NCI-H1105 (cell line): ENCODE measurements around the gene COL11A2.

Source experiments
- DNase-seq: peaks from one replicate; lab custom pipeline; 2025; lab: John Stamatoyannopoulos, UW

COL11A2 gene

DNA sequence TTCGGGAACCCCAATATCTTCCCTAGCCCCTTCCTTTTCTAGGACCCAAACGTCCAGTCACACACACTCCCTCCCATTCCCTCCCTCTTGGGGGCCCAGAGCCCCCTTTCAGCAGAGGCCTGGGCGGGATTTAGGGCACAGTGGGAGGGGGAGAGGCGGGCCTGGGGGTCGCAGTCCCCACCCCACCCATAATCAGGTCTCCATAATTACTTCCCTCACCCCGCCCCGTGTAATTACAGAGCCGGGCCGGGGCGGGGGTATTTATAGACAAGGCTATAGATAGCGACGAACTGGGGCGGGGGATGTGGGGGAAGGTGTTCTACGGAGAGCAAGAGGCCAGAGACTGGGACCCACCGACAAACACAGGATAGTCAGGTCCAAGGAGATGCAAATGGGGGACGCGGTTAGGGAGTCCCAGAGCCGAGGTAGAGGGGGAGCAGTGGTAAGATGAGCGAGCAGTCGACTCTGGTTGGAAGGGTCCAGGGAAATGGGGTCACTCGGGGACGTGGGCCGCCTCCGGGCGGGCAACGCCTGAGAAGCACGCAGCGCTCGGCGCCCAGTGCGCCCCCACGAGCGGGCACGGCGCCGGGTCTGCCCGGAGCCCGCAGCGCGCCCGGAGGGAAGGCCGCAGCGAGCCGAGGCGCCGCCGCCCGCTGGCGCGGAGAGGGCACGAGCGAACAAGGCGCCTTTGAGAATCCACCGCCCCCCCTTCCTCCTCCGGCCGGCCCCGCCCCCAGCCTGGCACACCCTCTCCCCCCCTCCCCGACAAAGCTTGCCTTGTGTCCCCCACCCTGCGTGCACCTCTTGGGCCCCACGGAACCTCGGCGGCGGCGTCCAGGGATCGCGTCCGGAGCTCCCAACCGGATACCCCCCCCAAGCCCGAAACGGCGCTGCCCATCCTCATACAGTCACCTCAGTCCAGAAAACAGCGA lies 670 bp upstream of the COL11A2 start:
- peak; percentile 37 for DNase-seq

DNA sequence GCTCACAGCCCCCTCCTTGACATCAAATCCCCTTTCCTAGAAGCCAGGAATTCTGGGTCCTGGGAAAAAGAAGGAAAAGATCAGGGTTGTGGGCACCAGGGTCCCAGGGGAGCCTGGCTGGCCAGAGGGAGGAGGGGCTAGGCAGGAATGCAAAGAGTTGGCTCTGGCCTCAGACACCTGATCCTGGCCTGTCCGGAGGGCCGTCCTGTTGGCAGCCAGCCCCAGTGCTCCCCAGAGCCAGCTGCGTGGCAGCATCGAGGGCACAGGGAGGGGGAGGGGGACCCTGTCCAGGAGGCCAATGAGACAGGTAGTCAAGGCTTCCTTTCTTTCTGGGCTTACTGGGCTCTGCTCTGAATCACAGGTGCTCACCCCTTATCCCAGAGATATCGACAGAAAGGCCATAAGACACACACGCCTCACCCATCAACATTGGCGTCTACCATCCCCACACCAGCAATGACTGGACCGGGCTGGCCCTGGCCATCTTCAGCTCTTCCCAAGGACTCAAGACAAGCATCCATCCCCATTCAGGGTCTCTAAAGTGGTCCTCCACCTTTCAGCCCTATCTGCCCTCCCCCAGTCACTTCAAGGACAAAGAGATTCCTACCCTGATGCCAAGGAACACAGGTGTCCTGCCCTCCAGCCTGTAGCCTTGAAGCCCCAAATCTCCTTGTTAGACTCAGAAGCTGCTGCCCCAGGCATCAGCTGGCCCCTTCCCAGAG lies 723 bp downstream of the COL11A2 start:
- no peak for DNase-seq

GRCh38 chr6:33190504-33191107 lies 1.7 kb downstream of the COL11A2 start:
- no peak for DNase-seq

- DNase-seq, result no peak
Observed at GRCh38 chr6:33189625-33190448, 2.4 kb downstream of the COL11A2 start.

DNA sequence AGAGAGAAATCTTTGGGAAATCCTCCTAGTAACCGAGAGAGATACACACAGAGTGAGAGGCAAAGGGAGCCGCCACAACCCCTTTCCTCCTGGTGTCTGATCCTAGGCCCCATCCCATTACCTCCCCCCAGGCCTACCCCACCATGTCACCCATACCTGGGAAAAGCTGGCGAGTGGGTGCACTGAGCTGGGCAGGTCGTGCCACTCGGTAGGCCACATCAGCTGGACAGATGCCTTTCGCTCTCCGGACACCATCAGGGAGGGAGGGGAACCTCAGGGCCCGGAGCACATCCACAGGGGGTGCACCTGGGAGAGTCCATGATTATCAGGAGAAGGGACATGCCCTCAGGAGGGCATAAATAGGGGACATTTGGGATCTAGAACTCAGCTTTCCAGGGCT lies 3.1 kb downstream of the COL11A2 start:
- no peak for DNase-seq

GRCh38 chr6:33187809-33188208 lies 4.5 kb downstream of the COL11A2 start:
- no peak for DNase-seq

DNA sequence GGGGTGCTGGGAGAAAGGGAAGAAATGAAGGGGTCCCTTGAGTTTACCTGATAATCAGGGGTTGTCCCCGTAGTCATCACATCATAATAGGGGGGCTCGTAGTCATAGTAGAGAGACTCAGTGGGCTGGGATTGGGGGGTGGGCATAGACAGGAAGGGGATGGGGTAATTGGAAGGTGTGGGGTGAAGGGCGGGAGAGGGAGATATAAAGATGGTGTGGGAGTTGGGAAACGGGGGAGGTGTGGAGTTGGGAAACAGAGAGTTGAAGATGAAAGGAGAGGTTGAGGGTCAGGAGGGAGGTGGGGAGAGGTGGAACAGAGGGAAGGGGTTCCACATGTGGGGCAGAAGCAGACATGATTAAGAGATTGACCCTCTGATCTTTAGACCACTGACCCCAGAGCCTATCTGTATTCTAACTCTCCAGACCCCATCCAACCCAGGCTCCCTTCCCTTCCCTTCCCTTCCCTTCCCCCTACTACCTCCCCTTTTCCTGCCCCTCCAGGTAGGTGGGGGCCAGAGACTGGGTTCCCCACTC lies 6.5 kb downstream of the COL11A2 start:
- DNase-seq, result no peak

DNA sequence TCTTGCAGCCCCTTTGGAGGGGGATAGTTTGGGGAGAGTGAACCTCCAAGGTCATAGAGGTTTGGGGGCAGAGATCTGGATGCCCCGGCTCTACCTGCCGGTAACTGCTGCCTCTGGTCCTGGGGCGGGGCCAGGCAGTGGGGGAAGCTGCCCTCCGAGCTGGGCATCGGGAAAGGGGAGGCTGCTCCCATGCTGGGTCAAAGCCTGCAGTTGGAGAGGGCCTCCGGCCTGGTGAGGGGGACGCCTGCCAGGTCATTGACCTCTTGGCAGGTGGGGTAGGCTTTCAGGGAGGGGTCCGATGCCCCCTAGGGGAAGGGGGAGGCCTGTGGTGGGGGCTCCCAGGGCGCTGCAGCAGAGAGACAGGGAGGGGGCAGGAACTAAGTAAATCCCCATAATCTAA lies 7.1 kb downstream of the COL11A2 start:
- DNase-seq, result no peak

GRCh38 chr6:33183071-33183683 lies 9.1 kb downstream of the COL11A2 start:
- DNase-seq, result no peak

DNA sequence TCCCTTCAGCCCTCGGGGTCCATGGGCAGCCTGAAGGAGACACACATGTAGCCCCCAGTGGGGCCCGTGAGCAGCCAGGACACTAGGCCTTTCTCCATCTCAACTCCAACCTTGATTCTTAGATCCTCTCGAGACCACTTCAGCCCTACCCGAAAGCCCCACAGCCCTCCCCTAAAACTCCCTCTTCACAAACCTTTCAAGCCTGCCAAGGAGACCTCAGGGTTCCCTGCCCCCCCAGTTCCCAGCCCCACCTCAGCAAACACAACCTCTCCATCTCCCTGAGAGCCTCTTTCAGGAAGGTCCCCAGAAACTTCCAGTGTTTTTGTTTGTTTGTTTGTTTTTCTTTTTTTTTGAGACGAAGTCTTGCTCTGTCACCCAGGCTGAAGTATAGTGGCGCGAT lies 11.1 kb downstream of the COL11A2 start:
- no peak for DNase-seq

DNA sequence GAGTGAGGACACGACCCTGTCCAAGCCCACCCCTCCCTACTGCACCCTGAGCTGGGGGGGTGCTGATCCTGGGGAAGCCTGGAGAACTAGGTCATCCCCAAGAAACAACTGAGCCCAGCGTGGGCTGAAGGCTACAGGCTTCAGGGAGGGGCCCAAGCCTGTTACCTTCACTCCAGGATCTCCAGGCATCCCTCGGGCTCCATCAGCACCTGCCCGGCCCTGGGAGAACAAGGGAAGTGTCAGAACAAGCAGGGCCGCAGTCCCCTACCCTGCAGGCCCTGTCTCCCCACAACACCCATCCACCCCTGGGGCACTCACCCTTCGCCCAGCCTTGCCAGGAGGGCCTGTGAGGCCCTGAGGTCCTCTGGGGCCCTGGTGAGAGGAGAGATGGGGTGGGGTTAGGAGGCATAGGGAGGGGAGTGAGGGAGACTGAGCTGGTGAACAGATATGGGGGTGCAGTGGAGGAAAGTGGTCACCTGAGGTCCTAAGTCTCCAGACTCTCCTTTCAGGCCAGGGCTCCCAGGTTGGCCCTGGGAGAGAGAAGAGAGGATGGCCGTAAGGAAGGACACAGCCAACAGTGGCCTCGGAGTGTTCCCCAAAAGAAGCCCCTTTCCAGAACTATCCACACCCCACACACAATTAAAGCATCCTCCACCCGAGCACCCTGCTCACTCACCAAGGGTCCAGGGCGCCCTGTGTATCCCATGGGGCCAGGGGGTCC lies 13.4 kb downstream of the COL11A2 start:
- no peak for DNase-seq

DNA sequence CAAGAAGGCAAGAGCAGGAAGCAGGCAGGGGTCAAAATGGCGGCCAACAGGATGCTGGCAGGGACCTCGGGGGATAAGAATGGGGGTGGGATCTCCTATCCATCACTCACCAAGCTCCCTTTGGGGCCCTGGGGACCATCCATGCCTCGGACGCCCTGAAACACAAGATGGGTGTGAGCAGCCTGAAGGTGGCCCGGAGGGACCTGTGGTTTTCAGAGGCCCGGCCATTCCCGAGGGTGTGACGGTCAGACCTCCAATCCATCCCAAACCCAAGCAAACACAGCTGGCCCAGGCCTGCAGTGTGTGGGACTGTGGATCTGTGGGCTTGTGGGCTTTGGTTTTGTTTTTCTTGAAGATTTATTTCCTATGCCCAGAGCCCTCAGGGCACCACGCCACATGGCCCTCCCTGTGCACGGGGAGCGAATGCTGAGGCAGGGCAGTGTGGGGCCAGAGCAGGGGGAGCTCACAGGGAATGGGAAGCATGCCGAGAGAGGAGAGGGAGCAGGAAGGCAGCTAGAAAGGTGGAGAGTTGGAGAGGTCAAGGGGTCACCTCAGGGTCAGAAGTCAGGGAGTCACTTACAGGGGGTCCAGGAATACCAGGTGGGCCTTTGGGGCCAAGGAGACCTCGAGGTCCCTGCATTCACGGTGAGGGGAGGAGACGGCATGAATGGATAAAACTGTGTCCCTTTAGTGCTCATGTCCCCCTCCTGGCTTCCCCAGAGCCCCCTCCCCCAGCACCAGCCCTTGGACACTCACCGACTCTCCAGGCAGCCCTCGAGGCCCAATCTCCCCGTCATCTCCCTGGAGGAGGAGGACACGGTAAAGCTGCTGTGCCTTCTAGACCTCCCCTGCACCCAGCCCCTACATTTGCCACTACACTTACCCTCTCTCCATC lies 14.5 kb downstream of the COL11A2 start:
- DNase-seq, result no peak

- no peak for DNase-seq
Observed at GRCh38 chr6:33176906-33177305, 15.4 kb downstream of the COL11A2 start.

DNA sequence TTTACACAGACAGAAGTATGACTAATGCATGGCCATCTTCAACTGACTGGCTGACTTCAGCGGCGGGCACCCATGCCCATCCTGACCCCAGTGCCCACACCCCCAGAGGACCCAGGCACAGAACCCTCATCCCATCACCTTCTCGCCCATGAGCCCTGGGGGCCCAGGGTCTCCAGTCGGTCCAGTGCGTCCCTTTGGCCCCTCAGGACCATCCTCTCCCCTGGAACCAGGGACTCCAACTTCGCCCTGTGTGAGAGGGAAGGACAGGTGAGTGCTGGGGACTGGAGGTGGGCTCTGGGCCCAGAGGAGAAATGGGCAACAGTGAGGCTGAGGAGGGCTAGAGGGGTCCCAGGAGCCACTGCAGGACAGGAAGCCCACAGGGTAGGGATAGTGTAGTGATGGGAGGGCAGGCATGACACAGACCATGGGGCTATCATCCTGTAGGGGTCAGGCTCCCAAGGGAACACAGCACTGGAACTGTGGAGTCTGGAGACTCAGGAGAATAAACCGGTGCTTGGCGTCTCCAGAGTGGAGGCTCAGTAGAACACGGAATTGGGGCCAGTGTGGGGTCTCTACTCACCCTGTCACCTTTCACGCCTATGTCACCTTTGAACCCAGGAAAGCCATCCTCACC lies 16.7 kb downstream of the COL11A2 start:
- DNase-seq, result no peak

GRCh38 chr6:33174784-33175183 lies 17.5 kb downstream of the COL11A2 start:
- DNase-seq, result no peak

- no peak for DNase-seq
Observed at GRCh38 chr6:33173535-33174180, 18.6 kb downstream of the COL11A2 start.

DNA sequence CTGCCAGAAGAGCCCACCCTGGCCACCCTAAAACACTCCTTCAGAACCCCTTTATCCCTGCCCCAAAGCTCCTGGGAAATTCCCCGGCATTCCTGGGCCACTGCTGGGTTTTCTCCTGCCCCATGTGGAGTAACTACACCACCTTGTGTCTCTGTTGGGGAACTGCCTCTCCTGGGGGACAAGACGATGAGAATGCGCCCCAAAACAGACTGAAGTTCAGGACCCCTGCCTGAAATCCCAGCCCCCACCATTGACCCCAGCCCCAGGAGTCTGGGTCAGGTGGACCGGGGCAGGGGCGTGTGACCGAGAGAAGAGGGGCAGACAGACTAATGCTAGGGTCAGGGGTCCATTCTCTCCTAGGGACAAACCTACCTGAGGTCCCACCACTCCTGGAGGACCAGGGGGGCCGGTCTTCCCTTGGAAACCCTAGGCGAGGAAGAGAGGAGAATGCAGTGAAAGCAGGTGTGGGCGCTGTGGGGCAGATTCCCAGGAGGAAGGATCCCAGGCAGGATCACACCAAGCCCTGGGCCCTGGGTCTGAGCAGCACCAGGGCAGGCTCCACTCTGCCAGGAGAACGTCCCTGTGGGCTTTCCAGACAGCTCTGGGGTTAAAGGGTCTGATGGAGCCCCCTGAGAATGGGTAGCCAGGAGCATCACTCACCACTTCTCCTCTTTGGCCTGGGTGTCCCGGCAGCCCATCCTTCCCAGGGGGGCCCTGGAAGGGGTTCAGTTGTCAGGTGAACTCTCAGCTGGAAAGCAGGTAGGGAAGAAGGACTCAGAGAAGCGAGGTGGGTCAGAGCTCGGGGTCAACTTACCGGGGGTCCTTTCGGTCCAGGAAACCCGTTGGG lies 19.4 kb downstream of the COL11A2 start:
- DNase-seq, result no peak
